Epithelial cell of proximal tubule (primary cell): Measurements from ENCODE around the gene PNO1. TPM values are rescaled to one million over a fixed set of nuclear protein-coding genes. Genes with fewer than 3 reads are reported as not detected.

Experiments
- DNase-seq: peaks from one replicate; pipeline ENCODE4 v3.0.0-alpha.2; 2011; ENCODE audit warnings: low read depth
- H3K4me3 ChIP-seq: 2 replicates; pipeline ENCODE4 v1.5.1; 2011; ENCODE audit warnings: low read depth, mild to moderate bottlenecking, low read length
- total RNA-seq: library from RNA; depleted of rRNA; stranded (reverse); fragments of >200 nt; gene quantifications from 2 replicates; pipeline ENCODE4 v1.2.3, GENCODE V29; 2015
- TF ChIP-seq, protein P1 (sequence below): conservative IDR thresholded peaks from 2 replicates; pipeline ENCODE4 v1.5.1; 2012; ENCODE audit warnings: low read depth, mild to moderate bottlenecking, low read length

Gene PNO1
- total RNA-seq, 1 donor from 2014 or later = 17.5 TPM

DNA sequence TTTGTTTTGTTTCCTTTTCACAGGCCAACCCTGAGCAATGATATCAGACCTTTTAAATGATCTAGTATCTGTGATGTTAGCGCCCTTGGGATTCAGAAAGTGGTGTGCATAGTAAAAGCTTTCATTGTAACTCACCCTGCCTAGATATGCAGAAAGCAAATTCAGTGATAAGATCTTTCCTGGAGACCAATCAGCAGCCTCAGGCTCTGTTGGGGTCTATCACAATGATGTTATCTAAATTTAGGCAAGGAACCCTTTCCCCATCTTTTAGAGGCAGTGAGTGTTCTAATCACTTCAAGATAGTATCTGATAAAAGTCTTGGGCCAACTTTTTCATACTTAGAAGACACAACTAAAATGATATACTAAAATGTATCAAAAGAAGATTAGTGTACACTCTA is 23.6 kb upstream of the PNO1 start:
- DNase-seq = no peak
- TF ChIP-seq, protein P1, sequence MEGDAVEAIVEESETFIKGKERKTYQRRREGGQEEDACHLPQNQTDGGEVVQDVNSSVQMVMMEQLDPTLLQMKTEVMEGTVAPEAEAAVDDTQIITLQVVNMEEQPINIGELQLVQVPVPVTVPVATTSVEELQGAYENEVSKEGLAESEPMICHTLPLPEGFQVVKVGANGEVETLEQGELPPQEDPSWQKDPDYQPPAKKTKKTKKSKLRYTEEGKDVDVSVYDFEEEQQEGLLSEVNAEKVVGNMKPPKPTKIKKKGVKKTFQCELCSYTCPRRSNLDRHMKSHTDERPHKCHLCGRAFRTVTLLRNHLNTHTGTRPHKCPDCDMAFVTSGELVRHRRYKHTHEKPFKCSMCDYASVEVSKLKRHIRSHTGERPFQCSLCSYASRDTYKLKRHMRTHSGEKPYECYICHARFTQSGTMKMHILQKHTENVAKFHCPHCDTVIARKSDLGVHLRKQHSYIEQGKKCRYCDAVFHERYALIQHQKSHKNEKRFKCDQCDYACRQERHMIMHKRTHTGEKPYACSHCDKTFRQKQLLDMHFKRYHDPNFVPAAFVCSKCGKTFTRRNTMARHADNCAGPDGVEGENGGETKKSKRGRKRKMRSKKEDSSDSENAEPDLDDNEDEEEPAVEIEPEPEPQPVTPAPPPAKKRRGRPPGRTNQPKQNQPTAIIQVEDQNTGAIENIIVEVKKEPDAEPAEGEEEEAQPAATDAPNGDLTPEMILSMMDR = no peak
- H3K4me3 ChIP-seq = no peak overlapping the region

DNA sequence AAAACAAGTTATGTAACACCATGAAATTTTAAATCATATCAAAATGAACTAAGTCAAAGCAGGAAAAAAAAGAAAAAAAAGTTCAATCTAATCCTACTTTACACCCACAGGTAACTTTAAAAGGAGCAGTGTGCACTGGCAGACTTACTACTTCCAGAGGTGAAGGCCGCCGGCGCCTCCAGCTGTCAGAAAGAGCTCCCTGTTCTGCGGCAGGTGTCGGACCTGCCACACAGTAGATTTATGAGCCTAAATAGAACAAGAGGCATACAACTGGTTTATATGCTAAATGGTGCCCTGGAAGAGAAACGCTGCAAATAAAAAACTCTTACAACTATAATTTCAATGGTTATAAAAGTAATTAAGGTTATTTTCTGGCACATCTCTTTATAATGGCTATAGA is 23.1 kb upstream of the PNO1 start:
- no peak for DNase-seq
- TF ChIP-seq, protein P1 = no peak
- no peak overlapping the region for H3K4me3 ChIP-seq

DNA sequence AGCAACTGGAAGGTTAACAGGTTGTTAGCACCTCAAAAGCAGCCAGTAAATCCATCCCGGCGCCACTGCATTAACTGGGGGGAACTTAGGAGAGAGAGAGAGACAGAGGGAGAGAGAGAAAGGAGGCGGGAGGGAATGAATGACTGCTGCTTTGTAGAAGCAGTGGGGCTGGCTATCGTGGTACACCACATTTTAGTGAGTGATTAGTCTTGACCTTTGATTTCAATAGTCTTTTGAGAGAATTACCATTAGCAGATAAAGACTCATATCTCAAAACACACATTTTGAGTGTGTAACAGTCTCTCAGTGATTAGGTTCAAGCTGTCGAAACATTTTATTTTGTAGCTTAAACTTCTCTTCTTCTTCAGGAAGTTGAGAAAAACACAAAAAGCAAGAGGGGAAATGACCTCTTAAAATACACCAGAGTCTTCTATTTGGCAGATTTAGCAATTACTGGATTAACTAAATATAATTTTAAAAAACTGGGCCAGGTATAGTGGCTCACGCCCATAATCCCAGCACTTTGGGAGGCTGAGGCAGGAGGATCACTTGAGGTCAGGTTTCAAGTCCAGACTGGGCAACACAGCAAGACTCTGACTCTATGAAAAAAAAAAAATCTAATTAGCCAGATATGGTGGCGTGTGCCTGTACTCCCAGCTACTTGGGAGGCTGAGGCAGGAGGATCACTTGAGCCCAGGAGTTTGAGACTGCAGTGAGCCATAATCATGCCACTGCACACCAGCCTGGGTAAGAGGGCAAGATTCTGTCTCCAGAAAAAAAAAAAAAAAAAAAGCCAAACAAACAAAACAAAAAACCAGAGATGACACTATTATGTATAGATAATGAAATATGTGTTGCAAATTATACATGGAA is 22.0 kb upstream of the PNO1 start:
- TF ChIP-seq, protein P1 = no peak
- no peak overlapping the region for H3K4me3 ChIP-seq
- no peak for DNase-seq

DNA sequence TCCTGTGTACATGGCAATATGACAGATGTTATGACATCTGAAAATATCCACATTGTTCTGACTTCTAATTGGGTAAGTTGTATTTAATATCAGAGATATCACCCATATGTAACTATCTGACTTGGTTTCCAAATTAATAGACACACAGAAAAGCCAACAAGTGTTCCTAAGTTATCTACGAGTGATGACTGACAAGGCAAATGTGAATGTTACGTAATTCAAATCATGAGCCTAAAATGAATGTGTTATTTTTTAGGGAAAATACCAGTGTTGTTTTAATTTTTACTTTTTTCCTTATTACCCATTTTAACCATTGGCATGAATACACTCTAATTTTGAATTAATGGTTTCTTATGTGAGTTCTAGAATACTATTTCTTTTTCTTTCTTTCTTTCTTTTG is 15.8 kb upstream of the PNO1 start:
- no peak for DNase-seq
- TF ChIP-seq, protein P1 = no peak
- H3K4me3 ChIP-seq = no peak overlapping the region

DNA sequence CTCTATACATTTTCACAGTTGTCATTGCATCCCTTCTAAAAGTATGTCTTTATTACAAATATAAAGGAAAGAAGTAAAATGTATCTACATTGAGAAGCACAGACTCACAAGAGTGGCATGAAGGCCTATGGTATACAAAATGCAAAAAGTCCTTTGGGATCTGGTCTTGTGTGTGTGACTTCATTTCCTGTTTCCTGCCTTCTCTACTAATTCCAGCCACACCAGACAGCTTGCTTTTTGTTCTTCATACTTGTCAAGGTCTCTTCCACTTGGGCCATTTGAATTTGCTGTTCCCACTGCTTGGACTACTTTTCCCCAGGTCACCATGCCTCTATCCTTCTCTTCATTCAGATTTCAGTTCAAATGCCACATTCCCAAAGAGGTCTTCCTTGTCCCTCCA is 6.7 kb upstream of the PNO1 start:
- no peak for DNase-seq
- TF ChIP-seq, protein P1 = no peak
- H3K4me3 ChIP-seq = no peak overlapping the region

DNA sequence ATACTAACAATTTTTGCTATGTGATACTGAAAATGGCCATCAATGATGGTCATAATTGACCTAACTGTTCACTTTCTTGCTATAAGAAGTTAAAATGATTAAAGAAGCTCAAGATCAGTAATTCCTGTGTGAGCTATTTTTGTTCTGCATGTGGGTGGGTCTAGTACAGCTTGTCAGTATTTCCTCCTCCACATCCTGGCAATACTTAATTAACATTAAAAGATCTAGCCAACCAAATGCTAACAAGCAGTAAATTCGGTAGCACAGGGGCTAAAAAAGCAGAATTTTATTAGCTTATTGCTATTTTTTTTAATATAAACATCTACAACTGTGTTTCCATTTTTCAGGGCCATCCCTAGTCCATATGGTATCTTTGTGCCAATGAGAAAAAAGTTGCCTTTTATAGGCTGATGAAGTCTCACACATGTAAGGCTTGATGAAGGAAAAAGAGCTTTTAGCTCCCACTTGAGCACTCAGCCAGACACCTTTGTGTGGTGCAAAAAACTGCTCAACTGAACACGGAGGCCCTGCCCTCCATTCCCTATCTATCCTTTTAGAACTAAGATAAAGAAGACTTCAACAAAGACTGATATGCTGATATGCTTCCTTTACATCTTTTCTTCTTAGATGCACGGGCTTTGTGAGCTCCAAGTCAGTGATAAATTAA is 4.9 kb upstream of the PNO1 start:
- H3K4me3 ChIP-seq = no peak overlapping the region
- TF ChIP-seq, protein P1 = no peak
- no peak for DNase-seq
